Duodenal mucosa (tissue), 2 donors: ENCODE data around the gene NCKAP1.
"Not testable (repeated sequence)": the region's sequence is repeated elsewhere in the genome, so short reads cannot be mapped to it uniquely, and the experiment has no call there.

Experiments used
- H3K27ac ChIP-seq: one replicate; pipeline ENCODE4 v1.7.0; 2013; ENCODE audit warnings: low read depth, low read length
- H3K27me3 ChIP-seq, 2 donors: one replicate each; pipeline ENCODE4 v1.7.0; 2013; ENCODE audit warnings: low read length in 2 of 2, control low read depth in 1 of 2; ENCODE audit not compliant: insufficient read depth in 2 of 2, control insufficient read depth in 1 of 2
- H3K36me3 ChIP-seq, 2 donors: one replicate each; pipeline ENCODE4 v1.7.0; 2013; ENCODE audit warnings: low read length in 2 of 2, control low read depth in 1 of 2; ENCODE audit not compliant: insufficient read depth in 2 of 2, control insufficient read depth in 1 of 2
- H3K4me1 ChIP-seq, 2 donors: one replicate each; pipeline ENCODE4 v1.7.0; 2013; ENCODE audit warnings: low read length in 2 of 2, control low read depth in 1 of 2; ENCODE audit not compliant: insufficient read depth in 2 of 2, control insufficient read depth in 1 of 2
- H3K4me3 ChIP-seq, 2 donors: one replicate each; pipeline ENCODE4 v1.7.0; 2013; ENCODE audit warnings: low read length in 2 of 2, low read depth in 1 of 2
- H3K9ac ChIP-seq, 2 donors: one replicate each; pipeline ENCODE4 v1.7.0; 2013; ENCODE audit warnings: low read length in 2 of 2, low read depth in 1 of 2
- H3K9me3 ChIP-seq, 2 donors: one replicate each; pipeline ENCODE4 v1.7.0; 2013; ENCODE audit warnings: low read length in 2 of 2, control low read depth in 1 of 2; ENCODE audit not compliant: control insufficient read depth in 1 of 2

The NCKAP1 gene

DNA sequence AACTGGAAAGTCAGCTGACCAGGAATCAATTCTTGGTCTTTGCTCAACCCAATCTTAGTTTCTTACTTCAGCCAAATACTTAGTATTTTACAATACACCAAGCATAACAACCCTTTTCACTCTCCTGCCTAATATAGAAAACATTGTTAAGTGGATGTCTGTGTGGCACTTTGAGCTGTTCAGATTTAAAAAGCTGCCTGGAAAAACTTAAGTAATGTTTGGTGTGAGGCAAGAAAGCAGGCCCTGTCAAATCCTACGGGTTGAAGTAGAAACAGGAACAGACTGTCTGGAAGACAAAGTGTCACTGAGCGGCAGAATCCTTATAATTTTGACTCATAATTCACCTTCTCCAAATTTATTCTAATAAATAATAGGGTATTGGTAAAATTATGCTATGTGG is 134.7 kb downstream of the NCKAP1 start:
- Histone ChIP-seq H3K27me3 (no peaks in the 10 kb centered on the region), H3K9ac (no peak overlapping the region), H3K9me3 (no peaks in the 10 kb centered on the region), H3K4me3 (no peak overlapping the region), H3K36me3 (peaks cover 0 to 3% of the 10 kb centered on the region in 2 donors), H3K27ac (no peak overlapping the region), H3K4me1 (no peaks in the 10 kb centered on the region)

GRCh38 chr2:182901748-182902147 is 136.5 kb downstream of the NCKAP1 start:
- no peaks in the 10 kb centered on the region for H3K36me3 ChIP-seq
- no peak overlapping the region for H3K4me3 ChIP-seq
- no peak overlapping the region for H3K27ac ChIP-seq
- H3K9ac ChIP-seq: no peak overlapping the region
- H3K27me3 ChIP-seq: no peaks in the 10 kb centered on the region
- no peaks in the 10 kb centered on the region for H3K4me1 ChIP-seq
- no peaks in the 10 kb centered on the region for H3K9me3 ChIP-seq

DNA sequence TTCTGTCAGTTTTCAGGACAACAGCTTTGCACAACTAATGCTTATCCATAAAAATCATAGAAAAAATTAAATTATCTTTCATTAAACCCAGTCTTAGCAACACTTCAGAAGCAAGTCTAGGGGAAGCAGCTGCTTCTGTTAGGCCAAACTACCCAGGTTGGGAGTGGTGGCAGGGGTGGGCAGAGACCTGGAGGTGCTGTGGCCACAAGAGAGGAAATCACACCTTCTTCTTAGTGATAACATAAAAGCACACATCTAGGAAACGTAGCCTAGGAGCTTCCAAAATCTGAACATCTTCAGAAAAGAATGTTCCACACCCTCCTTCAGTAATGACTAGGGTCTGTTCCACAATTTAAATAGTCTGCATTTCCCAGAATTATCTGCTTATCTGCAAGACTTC is 139.5 kb downstream of the NCKAP1 start:
- Histone ChIP-seq H3K4me3 (no peak overlapping the region), H3K27ac (no peak overlapping the region), H3K27me3 (no peaks in the 10 kb centered on the region), H3K36me3 (no peaks in the 10 kb centered on the region), H3K4me1 (no peaks in the 10 kb centered on the region), H3K9ac (no peak overlapping the region), H3K9me3 (no peaks in the 10 kb centered on the region)

DNA sequence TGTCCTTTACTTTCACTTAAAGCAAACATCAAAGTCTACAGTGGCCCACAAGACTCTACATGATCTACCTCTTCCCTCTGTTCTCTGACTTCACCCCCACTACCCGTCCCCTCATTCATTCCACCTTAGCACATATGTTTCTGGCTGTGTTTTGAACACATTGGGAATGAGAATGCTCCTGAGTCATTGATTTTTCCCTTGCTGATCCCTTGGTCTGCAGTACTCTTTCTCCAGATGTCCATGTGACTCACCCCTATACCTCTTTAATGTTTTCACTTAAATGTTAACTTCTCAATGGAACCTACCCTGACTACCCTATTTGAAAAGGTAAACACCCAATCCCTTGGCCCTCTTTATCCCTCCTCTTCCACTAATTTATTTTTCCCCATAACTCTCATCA is 141.1 kb downstream of the NCKAP1 start:
- no peaks in the 10 kb centered on the region for H3K9me3 ChIP-seq
- no peaks in the 10 kb centered on the region for H3K36me3 ChIP-seq
- H3K27ac ChIP-seq: no peak overlapping the region
- no peak overlapping the region for H3K4me3 ChIP-seq
- no peak overlapping the region for H3K9ac ChIP-seq
- H3K4me1 ChIP-seq: no peaks in the 10 kb centered on the region
- H3K27me3 ChIP-seq: no peaks in the 10 kb centered on the region

DNA sequence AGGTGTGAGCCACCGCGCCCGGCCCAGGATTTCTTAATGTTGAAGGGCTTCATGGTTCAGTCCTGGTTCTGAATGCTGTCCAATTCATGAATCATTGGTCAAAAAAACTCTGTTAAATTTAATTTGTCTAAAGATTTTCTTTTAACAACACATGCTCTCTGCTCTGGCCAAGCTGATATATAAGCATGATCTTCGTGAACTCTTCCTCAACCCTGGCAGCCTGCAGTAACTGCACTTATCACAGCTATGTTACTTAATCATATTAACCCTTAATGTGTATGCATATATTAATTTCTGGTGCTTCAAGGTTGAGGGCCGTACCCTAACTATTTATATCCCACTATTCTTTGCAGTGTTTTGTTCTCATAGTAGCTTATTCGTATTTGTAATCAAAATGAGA is 142.5 kb downstream of the NCKAP1 start:
- no peak overlapping the region for H3K27ac ChIP-seq
- no peaks in the 10 kb centered on the region for H3K27me3 ChIP-seq
- H3K9me3 ChIP-seq: no peaks in the 10 kb centered on the region
- H3K4me1 ChIP-seq: peaks cover 0 to 4% of the 10 kb centered on the region in 2 donors
- H3K4me3 ChIP-seq: no peak overlapping the region
- H3K9ac ChIP-seq: no peak overlapping the region
- H3K36me3 ChIP-seq: no peaks in the 10 kb centered on the region

DNA sequence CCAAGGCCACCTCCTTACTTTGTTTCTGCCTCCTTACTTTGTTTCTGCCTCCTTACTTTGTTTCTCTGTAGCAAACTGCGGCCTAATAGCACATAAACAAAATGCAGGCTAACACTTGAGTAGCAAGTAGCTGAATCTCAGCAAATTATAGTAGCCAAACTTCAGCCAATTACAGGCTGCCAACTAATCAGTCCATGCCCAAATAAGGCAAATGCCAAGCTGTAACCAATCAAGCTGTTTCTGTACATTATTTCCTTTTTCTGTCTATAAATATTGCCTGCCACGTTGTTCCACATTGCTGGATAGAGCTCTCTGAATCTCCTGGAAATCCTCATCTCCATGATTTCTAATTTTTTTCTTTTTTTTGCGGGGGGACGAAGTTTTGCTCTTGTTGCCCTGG is 143.1 kb downstream of the NCKAP1 start:
- no peak overlapping the region for H3K27ac ChIP-seq
- peaks cover 0 to 4% of the 10 kb centered on the region in 2 donors for H3K4me1 ChIP-seq

DNA sequence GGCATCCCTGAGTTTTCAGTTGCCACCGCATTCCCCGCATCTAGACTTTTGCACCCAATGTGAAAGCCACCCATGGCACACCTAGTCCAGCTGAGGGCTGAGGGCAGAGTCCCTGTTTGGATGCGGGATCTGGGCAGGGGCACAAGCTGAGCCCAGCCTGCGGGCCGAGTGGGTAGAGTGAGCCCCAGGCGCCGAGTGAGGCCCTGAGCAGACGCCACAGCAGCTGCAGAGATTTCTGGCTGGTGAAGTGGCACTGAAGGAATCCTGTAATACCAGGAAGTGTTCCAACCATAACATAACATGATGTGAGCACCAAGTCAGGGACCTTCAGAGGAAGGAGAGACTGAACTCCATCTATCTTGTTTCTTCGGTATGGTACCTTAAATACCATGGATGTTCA is 144.1 kb downstream of the NCKAP1 start:
- H3K9me3 ChIP-seq: no peaks in the 10 kb centered on the region

More for the DNA sequence above, 143.1 kb downstream of the NCKAP1 start:
- Histone ChIP-seq H3K9ac (no peak overlapping the region), H3K9me3 (no peaks in the 10 kb centered on the region), H3K4me3 (no peak overlapping the region), H3K27me3 (no peaks in the 10 kb centered on the region), H3K36me3 (no peaks in the 10 kb centered on the region)

DNA sequence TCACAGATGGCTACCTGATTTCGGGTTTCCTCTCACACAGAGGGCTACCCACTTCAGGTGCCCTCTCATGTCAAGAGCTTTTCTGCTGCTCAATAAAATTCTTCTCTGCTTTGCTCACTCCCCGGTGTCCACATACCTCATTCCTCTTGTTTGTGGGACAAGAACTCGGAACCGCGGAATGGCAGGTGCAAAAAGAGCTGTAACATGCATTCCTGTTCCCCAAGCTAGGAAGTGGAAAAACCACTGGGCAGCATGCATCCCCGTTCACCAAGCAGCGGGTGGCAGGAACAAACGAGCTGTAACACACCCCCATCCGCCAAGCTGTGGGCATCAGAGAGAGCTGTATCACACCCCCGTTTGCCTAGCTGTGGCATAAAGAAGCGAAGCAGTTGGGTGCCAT is 144.6 kb downstream of the NCKAP1 start:
- Histone ChIP-seq H3K4me3 (no peak overlapping the region), H3K9ac (no peak overlapping the region), H3K27me3 (no peaks in the 10 kb centered on the region), H3K36me3 (no peaks in the 10 kb centered on the region), H3K4me1 (peaks cover 0 to 4% of the 10 kb centered on the region in 2 donors), H3K27ac (no peak overlapping the region), H3K9me3 (no peaks in the 10 kb centered on the region)

More for the DNA sequence above, 144.1 kb downstream of the NCKAP1 start:
- no peaks in the 10 kb centered on the region for H3K36me3 ChIP-seq
- H3K27ac ChIP-seq: no peak overlapping the region
- H3K4me1 ChIP-seq: peaks cover 0 to 4% of the 10 kb centered on the region in 2 donors
- H3K27me3 ChIP-seq: no peaks in the 10 kb centered on the region
- no peak overlapping the region for H3K4me3 ChIP-seq
- H3K9ac ChIP-seq: no peak overlapping the region

DNA sequence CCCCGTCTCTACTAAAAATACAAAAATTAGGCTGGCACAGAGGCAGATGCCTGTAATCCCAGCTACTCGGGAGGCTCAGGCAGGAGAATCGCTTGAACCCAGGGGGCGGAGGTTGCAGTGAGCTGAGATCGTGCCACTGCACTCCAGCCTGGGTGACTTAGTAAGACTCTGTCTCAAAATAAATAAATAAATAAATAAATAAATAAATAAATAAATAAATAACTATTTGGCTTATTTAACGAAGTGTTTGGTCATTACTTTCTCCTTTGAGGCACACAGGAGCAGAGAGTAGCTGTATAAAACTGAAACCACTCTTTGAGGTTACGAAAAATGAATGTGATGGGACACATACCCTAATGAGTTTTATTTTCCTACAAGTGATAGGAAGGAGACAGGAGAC is 145.2 kb downstream of the NCKAP1 start:
- H3K27me3 ChIP-seq, H3K4me3 ChIP-seq, H3K4me1 ChIP-seq, H3K27ac ChIP-seq, H3K36me3 ChIP-seq, H3K9ac ChIP-seq, H3K9me3 ChIP-seq: not testable (repeated sequence)

- no peak overlapping the region for H3K27ac ChIP-seq
- no peaks in the 10 kb centered on the region for H3K27me3 ChIP-seq
- H3K9me3 ChIP-seq: no peaks in the 10 kb centered on the region
- peaks cover 0 to 4% of the 10 kb centered on the region in 2 donors for H3K4me1 ChIP-seq
- no peaks in the 10 kb centered on the region for H3K36me3 ChIP-seq
- no peak overlapping the region for H3K9ac ChIP-seq
- H3K4me3 ChIP-seq: no peak overlapping the region
These were observed 146.6 kb downstream of the NCKAP1 start for GRCh38 chr2:182891611-182892010.

DNA sequence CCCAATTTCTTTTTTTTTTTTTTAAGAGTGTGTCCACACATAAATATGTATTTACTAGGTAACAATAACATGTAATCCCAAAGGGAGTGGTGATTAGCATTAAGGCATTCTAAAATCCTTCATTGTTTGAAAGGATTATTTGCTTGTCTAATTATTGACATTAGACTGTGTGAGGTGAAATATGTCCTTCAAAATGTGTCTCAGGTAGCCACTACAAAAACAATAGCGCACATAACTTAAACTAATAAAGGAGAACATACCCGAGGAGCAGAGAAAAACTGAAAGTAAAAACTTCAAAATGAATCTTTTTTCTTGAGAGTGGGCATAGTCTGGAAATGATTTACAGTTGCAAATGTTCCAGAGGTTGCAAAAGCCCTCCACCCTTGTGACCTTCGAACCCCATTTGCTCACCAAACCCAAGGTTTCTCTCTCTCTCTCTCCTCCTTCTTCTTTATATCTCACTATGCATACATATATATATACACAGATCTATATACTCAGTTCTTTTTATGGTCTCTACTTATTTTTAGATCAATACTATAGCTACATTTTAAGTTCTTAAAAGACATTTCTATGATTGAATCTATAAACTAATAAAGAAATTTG is 147.4 kb downstream of the NCKAP1 start:
- Histone ChIP-seq H3K4me1 (peaks cover 0 to 4% of the 10 kb centered on the region in 2 donors), H3K36me3 (no peaks in the 10 kb centered on the region), H3K9ac (no peak overlapping the region), H3K27me3 (no peaks in the 10 kb centered on the region), H3K27ac (no peak overlapping the region), H3K9me3 (no peaks in the 10 kb centered on the region), H3K4me3 (peak overlapping the region in 1 of 2 donors; percentile 31)
